Heart left ventricle (tissue), 13 donors: Measurements from ENCODE around the gene INHBA.

Experiments
- CTCF ChIP-seq, 12 donors: fragments of 200-600 bp; sonication (generic) in 4 of 12; IDR thresholded peaks; one replicate each; pipeline versions ENCODE4 v1.5.0 to v1.8.0; 2018 to 2022; ENCODE audit warnings: antibody characterized with exemption in 12 of 12, mild to moderate bottlenecking in 5 of 12
- POLR2A ChIP-seq, 2 donors: fragments of 450-650 bp; IDR thresholded peaks; one replicate each; pipeline ENCODE4 v1.6.1; 2017; ENCODE audit warnings: antibody characterized with exemption in 2 of 2, mild to moderate bottlenecking in 2 of 2, moderate library complexity in 2 of 2
- donor health status: ischemic (EF 13 %, LVEDD 7.1; RV severe dilation, severe dysfunction).
- donor health status: DM: no; HTN: yes; CAD: no.
- donor health status: DM: no; HTN: no; CAD: no.
- donor health status: ischemic (EF 25% LVEDD 6.9; RV normal size, moderate dysfunction).
- donor health status: ischemic (EF 25% LVEDD 5.7; RV mildly dilated, moderate dysfunction).
- donor health status: ischemic (EF 35%, LVEDD 5.7; RV mildly dilated, moderate dysfunction).
- donor health status: nonischemic (EF 11% LVEDD 7.7; RV severe dilation, severe dysfunction).
- donor health status: DM: yes; HTN: yes; CAD: no.
- donor health status: PGD.
- donor health status: ischemic (EF 29% LVEDD 5.4; RV normal size, mild dysfunction).
- donor health status: nonischemic (EF 23%, LVEDD 6.1; RV moderate dilation, normal function).

GRCh38 chr7:41699516-41699915 is 3.4 kb downstream of the INHBA start:
- TF ChIP-seq CTCF (IDR thresholded peaks at IDR 0.05) (no peak), POLR2A (IDR thresholded peaks at IDR 0.05) (no peak)
